Measurements from ENCODE around the gene FUT7.

FUT7 gene

DNA sequence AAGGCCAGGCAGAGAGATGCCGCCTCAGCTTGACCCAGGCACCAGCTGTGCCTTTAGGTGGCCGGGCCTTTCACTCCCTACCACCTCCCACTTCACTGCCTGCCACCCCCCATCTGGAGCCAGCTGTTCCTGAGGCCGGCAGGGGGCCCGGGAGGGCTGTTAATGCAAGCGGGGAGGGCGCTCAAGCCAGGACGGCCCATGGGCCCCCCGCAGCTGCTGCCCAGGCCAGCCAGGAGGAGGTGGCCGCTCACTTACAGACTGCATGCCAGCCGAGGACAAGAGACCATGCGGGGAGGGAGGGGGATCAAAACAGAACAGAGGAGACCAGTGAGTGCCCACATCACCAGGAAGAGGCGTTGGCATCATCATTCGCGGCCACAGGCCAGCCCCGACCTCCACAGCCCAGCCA is 8.3 kb downstream of the FUT7 start:
- TF ChIP-seq, protein P1, sequence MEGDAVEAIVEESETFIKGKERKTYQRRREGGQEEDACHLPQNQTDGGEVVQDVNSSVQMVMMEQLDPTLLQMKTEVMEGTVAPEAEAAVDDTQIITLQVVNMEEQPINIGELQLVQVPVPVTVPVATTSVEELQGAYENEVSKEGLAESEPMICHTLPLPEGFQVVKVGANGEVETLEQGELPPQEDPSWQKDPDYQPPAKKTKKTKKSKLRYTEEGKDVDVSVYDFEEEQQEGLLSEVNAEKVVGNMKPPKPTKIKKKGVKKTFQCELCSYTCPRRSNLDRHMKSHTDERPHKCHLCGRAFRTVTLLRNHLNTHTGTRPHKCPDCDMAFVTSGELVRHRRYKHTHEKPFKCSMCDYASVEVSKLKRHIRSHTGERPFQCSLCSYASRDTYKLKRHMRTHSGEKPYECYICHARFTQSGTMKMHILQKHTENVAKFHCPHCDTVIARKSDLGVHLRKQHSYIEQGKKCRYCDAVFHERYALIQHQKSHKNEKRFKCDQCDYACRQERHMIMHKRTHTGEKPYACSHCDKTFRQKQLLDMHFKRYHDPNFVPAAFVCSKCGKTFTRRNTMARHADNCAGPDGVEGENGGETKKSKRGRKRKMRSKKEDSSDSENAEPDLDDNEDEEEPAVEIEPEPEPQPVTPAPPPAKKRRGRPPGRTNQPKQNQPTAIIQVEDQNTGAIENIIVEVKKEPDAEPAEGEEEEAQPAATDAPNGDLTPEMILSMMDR (IDR thresholded peaks at IDR 0.05; ENCODE audit: low read depth, low read length, missing control alignments): no peak
- no peak overlapping the region for H3K4me3 ChIP-seq (ENCODE audit: low read depth, low read length)
- no peak for DNase-seq (ENCODE audit: low read depth)

DNA sequence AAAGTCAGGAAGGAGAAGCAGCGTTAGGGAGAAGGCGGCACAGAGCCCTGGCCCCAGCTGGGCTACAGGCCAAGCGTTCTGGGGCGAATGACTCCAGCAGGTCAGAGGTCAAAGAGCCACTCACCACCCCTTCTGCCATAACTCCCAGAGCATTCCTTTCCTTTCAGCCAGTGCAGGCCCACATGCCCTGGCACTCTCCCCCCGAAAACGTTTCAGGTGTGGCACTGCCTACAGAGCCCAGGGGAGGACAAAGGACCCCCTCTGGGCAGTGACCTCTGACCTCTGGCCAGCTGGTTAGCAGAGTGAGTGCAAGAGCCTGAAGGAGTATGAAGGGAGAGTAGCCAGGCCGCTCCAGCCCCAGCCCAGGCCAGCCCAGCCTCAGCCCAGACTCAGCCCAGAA is 8.7 kb downstream of the FUT7 start:
- H3K4me3 ChIP-seq (ENCODE audit: low read depth, low read length): no peak overlapping the region
- TF ChIP-seq, protein P1 (IDR thresholded peaks at IDR 0.05; ENCODE audit: low read depth, low read length, missing control alignments): no peak
- DNase-seq (ENCODE audit: low read depth): no peak

DNA sequence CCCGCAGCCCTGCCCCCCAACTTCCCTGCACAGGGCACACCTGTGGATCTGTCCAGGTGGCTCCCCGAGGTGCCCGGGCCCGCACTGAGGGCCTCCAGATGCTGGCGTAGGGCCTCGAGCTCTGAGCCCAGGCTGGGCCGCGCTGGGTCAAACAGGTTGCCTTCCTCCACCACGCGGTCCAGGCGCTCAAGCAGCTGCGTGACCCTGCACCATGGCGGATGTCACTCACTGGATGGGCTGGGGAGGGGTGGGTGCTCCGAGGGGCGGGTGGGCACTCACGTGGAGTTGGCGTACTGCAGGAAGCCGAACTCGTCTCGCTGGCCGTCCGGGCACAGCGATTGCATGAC is 9.3 kb downstream of the FUT7 start:
- TF ChIP-seq, protein P1 (IDR thresholded peaks at IDR 0.05; ENCODE audit: low read depth, low read length, missing control alignments): no peak
- H3K4me3 ChIP-seq (ENCODE audit: low read depth, low read length): no peak overlapping the region

DNA sequence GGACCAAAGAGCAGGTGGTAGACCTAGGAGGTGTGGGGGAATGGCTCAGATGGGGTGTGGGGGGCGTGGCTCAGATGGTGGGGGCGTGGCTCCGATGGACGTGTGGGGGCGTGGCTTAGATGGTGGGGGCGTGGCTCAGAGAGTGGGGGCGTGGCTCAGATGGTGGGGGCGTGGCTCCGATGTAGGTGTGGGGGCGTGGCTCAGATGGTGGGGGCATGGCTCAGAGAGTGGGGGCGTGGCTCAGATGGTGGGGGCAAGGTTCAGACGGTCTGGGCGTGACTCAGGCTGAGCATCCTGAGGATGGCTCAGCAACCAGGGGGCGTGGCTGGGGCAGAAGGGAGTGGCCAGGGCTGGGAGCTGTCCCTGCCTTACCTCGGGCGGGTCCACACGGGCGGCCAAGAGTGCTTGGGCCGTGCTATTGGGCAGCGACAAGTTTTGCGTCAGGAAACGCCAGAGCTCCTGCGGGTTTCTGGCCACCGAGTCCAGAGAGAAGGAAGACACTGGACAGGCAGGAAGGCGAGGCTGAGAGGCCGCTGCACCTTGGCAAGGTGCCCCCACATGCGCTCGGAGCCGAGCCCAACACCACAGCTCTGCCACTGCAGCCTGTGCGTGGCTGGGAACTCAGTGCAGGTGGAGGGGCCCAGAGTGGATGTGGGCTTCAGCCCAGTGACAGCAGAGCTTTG is 9.8 kb downstream of the FUT7 start:
- H3K4me3 ChIP-seq (ENCODE audit: low read depth, low read length): no peak overlapping the region
- DNase-seq (ENCODE audit: low read depth): no peak

More for the DNA sequence above, 9.3 kb downstream of the FUT7 start:
- DNase-seq (ENCODE audit: low read depth): no peak

DNA sequence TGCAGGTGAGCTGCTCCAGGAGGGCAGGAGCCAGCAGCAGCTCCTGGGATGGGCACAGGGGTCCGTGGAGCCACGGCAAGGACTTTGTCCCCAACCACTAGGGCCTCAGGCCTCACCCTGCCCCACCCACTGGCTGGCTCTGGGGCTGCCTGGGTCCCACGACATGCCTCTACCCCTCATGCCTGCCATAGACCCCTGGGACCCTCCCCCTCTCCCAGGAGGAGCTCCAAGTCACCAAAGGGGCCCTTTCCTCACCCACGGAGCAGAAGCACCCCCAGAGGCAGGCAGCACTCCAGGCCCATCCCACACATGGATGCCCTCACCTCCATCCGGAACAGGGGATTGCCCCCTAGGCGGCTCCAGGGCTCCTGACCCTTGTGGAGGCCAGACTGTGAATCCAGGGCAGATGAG is 10.3 kb downstream of the FUT7 start:
- TF ChIP-seq, protein P1 (IDR thresholded peaks at IDR 0.05; ENCODE audit: low read depth, low read length, missing control alignments): no peak
- DNase-seq (ENCODE audit: low read depth): no peak

More for the DNA sequence above, 9.8 kb downstream of the FUT7 start:
- TF ChIP-seq, protein P1 (IDR thresholded peaks at IDR 0.05; ENCODE audit: low read depth, low read length, missing control alignments): no peak

DNA sequence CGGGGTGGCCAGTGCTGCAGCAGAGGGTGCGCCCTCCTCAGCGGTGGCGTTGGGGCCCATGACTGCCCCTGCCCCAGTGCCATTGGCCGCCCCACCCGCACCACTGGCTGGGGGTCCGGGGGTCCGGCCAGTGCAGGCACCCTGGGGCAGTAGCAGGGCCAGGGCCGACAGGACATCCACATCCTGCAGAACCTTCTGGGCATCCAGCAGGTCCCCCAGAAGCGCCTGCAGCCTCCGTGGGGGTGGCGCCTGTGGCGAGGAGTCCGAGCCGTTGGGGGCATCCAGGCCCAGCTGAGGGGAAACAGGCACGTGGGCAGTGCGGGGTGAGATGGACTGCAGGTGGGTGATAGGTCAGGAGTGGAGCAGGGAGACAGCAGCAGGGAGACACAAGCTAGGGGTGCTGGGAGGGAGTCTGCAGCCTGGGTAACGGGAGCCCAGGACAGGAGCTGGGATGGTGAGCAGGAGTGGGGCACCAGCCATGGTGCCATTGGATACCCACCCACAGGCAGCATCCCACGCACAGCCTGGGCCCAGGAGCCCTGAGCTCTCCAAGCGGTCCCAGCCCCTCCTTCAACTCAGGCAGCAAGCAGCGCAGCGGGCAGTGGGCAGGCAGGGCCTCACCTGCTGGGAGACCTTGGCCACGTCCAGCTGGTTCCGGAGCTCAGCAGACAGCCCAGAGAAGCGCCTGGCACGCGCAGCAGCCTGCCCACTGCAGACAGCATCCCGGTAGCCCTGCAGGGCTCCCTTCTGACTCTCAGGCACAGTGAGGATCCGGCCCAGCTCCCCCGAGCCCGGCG is 10.9 kb downstream of the FUT7 start:
- TF ChIP-seq, protein P1 (IDR thresholded peaks at IDR 0.05; ENCODE audit: low read depth, low read length, missing control alignments): no peak
- DNase-seq (ENCODE audit: low read depth): no peak
- H3K4me3 ChIP-seq (ENCODE audit: low read depth, low read length): no peak overlapping the region

More for the DNA sequence above, 10.3 kb downstream of the FUT7 start:
- no peak overlapping the region for H3K4me3 ChIP-seq (ENCODE audit: low read depth, low read length)
